GM21360 (cell line): ENCODE data around the gene COL1A2.

Experiments
- ATAC-seq: cut with Tn5 transposase; IDR thresholded peaks from one replicate; pipeline ENCODE4 v1.9.1; 2021; ENCODE audit warnings: mild to moderate bottlenecking, moderate library complexity; ENCODE audit not compliant: unreplicated experiment

Gene COL1A2

GRCh38 chr7:94394437-94395140, at the start of gene COL1A2:
COL1A2 (plus strand) TSS chr7:94394895; CDS start chr7:94395032, 137 bp downstream.
- no peak for ATAC-seq

GRCh38 chr7:94345907-94346306, 48.8 kb upstream of the COL1A2 start:
- ATAC-seq: no peak

GRCh38 chr7:94348142-94348541, 46.6 kb upstream of the COL1A2 start:
- ATAC-seq: no peak

GRCh38 chr7:94350734-94351133, 44.0 kb upstream of the COL1A2 start:
- no peak for ATAC-seq

- ATAC-seq: no peak
Measured at GRCh38 chr7:94351703-94352102, 43.0 kb upstream of the COL1A2 start.

- ATAC-seq: no peak
Measured at GRCh38 chr7:94352887-94353286, 41.8 kb upstream of the COL1A2 start.

GRCh38 chr7:94354953-94355352, 39.7 kb upstream of the COL1A2 start:
- ATAC-seq: no peak

- no peak for ATAC-seq
Measured at GRCh38 chr7:94355454-94355853, 39.2 kb upstream of the COL1A2 start.

GRCh38 chr7:94357076-94357475, 37.6 kb upstream of the COL1A2 start:
- ATAC-seq: no peak

- ATAC-seq: no peak
Measured at GRCh38 chr7:94360926-94361325, 33.8 kb upstream of the COL1A2 start.

GRCh38 chr7:94362276-94362675, 32.4 kb upstream of the COL1A2 start:
- ATAC-seq: no peak

- no peak for ATAC-seq
Measured at GRCh38 chr7:94364816-94365215, 29.9 kb upstream of the COL1A2 start.

GRCh38 chr7:94366163-94366562, 28.5 kb upstream of the COL1A2 start:
- no peak for ATAC-seq

GRCh38 chr7:94366832-94367231, 27.9 kb upstream of the COL1A2 start:
- ATAC-seq: no peak

- no peak for ATAC-seq
Measured at GRCh38 chr7:94367949-94368348, 26.7 kb upstream of the COL1A2 start.

- ATAC-seq: no peak
Measured at GRCh38 chr7:94368371-94368791, 26.3 kb upstream of the COL1A2 start.

GRCh38 chr7:94374231-94374630, 20.5 kb upstream of the COL1A2 start:
- ATAC-seq: no peak

- no peak for ATAC-seq
Measured at GRCh38 chr7:94374721-94375566, 19.8 kb upstream of the COL1A2 start.

GRCh38 chr7:94375691-94376090, 19.0 kb upstream of the COL1A2 start:
- ATAC-seq: no peak

GRCh38 chr7:94376281-94376680, 18.4 kb upstream of the COL1A2 start:
- ATAC-seq: no peak

GRCh38 chr7:94378356-94378755, 16.3 kb upstream of the COL1A2 start:
- ATAC-seq: no peak

- no peak for ATAC-seq
Measured at GRCh38 chr7:94380264-94380663, 14.4 kb upstream of the COL1A2 start.
